Endothelial cell of hepatic sinusoid (primary cell): ENCODE results near the gene SLC12A1.
"Not testable (repeated sequence)": the region's sequence is repeated elsewhere in the genome, so short reads cannot be mapped to it uniquely, and the experiment has no call there.

Experiments
- in situ Hi-C: cut with HindIII; loops from 2 replicates; pipeline ENCODE4 v1.10.0; 2017; ENCODE audit warnings: low sequenced_read_pairs

SLC12A1 gene

DNA sequence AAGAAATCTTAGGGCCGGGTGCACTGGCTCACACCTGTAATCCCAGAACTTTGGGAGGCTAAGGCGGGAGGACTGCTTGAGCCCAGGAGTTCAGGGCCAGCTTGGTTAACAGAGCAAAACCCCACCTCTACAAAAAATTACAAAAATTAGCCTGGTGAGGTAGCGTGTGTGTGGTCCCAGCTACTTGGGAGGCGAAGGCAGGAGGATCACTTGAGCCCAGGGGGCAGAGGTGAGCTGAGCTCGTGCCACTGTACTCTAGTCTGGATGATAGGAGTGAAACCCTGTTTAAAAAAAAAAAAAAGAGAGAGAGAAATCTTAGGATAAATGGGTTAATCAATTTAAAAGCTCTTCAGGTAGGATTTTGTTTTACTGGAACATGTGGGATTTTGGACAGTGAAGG, 93.9 kb downstream of the SLC12A1 start:
- in situ Hi-C loops: no loop called here

DNA sequence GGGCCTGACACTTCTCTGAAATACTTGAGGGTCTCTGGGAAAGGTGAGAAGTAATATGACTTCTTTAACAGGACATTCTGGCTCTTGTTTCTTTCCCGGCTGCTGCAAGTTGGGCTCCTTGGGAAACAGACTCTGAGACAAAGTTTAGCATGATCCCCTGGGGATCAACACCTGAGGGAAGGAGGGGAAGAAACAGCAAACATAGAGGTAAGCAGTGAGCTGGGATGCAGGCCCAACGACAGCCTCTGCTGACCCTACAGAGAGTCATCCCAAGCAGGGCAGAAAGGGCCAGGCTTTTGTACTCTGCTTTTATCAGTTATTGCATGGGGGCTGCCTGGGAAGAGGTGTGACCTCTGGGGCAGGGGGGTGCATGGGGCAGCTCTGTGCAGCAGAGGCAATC, 98.3 kb downstream of the SLC12A1 start:
- in situ Hi-C loops: no loop called here

DNA sequence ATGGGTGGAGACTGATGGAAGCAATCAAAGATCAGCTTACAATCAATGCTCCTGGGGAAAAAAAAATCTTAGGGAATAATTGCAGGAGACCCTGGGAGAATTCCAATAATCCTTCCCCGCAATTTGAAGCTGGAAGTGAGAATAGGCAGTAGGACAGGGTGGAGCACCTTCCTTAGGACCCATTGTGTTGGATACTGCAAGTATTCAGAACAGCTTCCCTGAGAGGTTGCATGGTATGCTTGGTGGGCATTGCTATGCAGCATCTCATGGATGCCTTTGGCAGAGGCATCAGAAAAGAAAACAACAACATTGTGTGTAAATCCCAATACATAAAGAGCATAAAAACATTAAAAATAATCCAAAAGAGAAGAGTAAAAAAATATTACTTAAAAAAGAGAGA, 100.5 kb downstream of the SLC12A1 start:
- in situ Hi-C loops: no loop called here

DNA sequence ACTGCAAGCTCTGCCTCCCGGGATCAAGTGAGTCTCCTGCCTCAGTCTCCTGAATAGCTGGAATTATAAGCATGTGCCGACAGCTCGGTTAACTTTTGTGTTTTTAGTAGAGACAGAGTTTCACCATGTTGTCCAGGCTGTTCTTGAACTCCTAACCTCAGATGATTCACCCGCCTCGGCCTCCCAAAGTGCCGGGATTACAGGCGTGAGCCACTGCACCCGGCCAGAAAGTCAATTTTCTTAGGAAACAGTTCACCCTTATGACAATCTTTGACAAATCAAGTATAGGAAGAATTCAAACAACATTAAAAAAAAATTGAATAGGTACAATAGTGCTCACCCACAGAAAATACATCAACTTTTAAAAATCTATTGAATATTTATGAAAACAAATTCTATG, 101.5 kb downstream of the SLC12A1 start:
- in situ Hi-C loops: no loop called here

DNA sequence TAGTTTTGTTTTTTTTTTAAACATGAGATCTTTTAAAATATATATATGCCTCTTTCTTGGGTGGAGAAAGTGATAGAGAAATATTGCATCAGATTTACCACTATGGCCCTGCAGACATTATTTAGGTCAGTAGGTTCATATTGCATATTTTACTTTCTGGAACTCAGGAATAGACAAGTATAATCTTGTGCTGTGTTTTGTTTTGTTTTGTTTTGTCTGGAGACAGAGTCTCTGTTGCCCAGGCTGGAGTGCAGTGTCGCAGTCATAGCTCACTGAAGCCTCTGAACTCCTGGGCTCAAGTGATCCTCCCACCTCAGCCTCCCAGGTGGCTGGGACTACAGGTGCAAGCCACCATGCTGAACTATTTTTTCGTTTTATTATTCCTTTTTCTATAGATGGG, 103.6 kb downstream of the SLC12A1 start:
- in situ Hi-C loops: no loop called here

DNA sequence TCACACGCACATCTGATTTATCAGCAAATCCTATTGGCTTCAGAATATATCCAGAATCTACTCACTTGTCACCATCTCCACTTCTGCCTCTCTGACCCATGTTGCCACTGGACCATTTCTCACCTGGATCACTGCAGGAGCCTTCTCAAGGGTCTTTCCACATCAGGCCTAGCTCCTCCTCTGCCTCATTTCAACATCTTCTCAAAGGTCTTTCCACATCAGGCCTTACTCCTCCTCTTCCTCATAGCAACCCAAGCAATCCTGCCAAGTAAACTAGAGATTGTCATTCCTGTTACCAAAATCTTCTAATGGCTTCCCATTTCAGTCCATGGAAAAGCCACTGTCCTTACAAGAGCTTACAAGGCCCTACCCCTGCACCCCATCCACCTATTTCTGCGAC, 107.1 kb downstream of the SLC12A1 start:
- in situ Hi-C loops: no loop called here

DNA sequence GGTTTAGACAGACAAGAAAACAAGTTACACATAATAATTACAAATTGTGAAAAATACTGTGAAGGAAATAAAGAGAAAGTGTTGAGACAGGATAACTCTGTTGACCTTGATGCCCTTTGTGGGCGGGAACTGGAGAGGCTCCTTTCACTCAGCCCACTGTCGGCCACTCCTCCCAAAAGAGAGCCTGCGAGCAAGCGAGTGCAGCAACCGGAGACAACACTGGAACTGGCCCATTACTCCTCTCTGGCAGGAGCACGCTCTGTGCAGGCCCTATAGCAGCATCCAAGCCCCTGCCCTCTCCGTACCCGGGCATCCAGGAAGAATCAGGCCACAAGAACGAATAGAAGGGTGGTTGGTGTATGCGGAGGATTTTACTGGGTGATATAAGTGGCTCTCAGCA, 108.9 kb downstream of the SLC12A1 start:
- in situ Hi-C loops: no loop called here

DNA sequence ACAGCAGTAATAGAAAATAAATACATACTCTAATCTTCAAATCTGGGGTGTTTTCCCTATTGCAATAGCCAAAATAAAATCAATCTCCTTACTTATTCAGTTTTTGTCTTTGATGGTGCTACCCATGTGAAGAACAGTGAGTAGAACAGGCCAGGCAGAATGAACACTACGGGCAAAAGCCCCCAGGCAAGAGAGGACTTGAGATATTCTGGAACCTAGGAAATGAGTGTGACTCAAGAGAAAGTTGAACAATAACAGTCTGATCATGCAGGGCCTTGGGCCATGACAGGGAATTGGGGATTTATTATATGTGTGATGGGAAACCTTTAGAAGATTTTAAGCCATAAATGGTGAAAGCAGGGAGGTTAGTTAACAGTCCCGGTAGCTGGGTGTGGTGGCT, 111.1 kb downstream of the SLC12A1 start:
- in situ Hi-C loops: no loop called here

DNA sequence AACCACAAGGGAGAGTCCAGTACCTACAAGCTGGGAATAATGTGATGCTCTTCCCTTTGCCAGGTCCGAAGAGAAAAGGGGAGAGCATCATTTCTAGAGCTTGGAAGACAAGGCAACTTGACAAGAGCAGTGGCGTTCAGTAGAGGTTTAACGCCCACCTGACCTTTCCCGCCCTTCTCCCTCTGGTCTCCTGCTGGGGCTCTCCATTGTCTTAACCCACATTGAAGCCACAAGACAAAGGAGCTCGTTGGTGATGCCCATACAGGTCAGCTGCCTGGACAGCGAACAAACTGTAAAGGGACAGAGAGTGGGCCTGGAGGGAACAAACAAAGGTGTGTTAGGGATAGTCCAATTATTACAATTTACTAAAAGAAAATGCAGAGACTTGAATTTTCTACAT, 112.0 kb downstream of the SLC12A1 start:
- in situ Hi-C loops: no loop called here

DNA sequence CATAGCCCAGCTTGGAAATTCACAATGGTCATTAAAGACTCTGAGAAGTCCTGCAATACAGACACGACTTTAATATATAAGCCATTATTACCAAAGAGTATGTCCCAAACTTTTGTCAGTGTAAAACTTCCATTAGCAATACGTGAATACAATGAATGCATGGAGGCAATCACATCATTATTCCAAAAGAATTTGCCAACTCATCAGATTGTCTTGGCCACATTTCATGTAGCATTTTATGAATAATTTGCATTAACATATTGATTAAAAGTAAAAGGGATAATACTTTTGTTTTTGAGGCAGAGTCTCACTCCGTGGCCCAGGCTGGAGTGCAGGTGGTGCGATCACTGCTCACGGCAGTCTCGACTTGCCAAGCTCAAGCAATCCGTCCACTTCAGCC, 117.2 kb downstream of the SLC12A1 start:
- in situ Hi-C loops: no loop called here

DNA sequence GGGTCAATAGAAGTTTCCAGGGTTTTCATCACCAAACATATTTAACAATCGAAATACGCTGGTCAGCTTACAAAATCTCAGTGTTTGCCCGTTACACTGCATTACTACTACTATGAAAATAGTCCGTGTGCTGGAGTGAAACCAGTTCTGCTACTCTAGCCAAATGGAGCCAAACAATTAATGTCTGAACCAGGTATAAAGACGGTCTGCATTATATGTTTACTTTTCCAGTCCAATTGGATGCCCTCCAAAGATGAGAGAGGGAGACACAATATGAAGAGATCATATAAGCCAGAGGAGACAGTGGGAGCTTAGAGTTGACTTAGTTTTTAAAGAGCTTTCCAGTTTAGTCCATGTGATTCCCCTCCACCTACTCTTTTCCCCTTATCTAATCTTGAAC, 118.8 kb downstream of the SLC12A1 start:
- in situ Hi-C loops: no loop called here

DNA sequence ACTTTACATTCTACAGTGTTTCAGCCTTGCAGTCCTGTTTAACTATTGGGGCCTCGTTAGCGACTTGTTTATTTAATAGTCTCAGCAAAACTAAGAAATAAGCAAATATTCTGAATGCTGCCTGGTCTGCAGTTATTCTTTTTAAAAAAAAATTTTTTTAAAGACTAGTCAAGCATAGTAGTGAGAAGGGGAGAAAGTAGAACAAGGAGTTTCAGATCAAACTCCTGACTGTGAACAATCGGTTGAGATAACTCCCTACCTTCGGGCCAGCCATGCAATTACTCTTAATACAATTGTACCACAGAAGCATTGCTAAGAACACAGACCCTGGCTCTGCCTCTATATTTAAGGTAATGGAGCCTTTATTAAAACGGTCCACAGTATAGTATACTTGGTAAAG, 119.3 kb downstream of the SLC12A1 start:
- in situ Hi-C loops: no loop called here

DNA sequence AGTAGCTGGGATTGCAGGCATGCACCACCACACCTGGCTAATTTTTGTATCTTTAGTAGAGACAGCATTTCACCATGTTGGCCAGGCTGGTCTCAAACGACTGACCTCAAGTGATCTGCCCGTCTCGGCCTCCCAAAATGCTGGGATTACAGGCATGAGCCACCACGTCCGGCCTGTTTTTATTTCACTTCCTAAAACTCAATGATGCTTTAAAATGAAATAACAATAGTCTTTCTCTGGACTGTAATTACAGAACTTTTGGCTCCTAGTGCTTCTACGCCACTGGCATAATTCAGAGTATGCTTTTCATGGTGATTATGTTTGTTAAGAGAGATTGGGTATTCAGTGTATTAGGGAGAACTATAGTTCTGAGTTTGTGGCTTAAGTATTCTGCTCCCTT, 120.1 kb downstream of the SLC12A1 start:
- in situ Hi-C loops: not testable (repeated sequence)

DNA sequence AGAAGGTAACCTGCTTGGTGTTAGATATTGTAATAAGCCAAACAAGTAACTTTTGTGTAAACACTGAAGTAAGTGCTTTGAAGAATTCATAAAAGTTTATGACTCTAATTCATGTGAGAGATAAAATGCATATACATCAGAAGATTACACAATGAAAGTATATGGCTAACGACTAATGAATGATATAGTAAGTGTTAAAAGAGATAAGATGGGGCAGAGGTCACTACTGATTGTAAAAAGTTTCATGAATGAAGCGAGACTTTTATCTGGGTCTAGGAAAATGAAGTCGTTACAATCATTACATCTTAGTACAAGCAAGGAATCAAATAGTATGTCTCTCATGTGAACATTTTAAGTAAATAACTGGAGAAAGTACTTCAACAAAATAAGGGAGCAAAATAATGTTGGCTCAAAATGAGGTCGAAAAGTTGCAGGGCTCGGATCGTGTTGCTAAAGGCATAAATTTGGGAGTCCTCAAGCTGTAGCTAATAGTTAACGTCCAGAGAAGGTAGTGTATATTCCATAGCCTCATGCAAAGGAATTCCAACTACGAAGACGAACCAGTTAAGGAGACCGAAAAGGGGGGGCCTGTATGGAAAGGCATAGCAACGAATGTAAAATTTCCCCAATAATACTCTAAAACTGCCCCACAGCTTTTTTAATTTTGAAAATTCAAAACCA, 124.1 kb downstream of the SLC12A1 start:
- in situ Hi-C loops: no loop called here

DNA sequence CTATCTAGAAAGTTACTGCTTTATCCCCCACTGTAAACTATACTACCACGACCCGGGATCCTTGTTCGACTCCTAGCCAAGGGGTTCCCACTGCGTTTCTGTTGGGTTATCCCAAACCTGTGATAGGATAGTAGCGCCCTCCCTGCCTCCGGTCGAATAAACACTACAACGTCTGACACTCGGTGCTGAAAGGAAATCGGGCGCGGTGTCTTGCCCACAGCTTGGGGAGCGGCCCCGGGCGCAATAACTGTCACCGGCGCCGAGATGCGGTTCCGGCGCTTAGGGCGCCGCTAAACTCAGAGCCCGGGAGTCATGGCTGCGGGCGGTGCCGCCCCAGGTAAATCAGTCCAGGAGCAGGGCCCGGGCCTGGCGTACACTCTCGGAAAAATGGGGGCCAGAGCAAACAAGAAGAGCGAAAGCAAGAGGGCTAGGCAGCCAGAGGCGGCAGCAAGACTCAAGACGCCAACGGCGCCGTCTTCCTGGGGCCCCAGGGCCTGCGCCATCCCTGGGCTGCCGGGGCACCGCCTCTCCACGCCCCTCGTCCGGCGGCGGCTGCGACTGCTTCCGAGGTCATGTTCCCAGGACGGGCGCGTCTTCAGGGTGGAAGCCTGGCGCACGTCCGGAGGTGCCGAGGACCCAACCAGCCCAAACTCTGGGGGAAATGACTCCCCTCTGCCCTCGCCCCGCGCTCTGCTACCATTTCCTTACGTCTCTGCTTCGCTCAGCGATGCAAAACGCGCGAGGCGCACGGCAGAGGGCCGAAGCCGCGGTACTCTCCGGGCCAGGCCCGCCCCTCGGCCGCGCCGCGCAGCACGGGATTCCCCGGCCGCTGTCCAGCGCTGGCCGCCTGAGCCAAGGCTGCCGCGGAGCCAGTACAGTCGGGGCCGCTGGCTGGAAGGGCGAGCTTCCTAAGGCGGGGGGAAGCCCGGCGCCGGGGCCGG, 125.0 kb downstream of the SLC12A1 start, which contains the start of gene DUT:
TSS of gene DUT (plus strand) at position 575 of the 941 bp plus-strand sequence. CDS start at position 662, 87 bp downstream.
- in situ Hi-C loops: no loop called here

DNA sequence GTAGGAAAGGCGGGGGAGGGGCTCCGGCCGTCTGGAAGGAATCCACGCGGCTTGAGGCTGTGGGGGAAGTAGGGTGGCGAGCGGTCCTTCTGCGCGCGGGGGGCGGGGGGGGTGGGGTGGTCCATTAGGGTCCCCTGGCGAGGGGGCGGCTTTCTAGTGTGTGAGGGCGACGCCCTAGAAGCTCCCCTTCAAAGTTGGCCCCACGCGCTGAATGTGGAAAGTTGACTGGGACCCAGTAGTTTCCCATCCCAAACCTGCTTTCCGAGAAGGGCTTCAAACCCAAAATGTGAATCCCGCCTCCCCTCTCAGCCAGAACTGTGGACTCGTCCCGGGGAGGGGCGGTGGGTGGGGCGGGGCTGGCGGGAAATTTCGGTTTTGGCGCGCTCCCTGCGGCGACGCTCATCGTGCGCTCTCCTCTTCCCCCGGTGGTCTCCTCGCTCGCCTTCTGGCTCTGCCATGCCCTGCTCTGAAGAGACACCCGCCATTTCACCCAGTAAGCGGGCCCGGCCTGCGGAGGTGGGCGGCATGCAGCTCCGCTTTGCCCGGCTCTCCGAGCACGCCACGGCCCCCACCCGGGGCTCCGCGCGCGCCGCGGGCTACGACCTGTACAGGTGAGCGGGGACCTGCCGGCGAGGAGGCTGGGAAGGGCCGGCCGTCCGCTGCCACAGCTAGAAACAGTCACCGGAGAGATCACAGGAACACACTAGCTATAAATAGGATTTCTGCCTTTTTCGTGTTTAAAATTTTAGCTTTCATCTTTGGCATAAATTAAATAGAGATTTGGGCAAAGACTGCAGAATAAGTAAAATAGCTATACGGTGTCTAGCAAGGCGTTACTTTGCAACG, 125.9 kb downstream of the SLC12A1 start:
- in situ Hi-C loops: no loop called here

DNA sequence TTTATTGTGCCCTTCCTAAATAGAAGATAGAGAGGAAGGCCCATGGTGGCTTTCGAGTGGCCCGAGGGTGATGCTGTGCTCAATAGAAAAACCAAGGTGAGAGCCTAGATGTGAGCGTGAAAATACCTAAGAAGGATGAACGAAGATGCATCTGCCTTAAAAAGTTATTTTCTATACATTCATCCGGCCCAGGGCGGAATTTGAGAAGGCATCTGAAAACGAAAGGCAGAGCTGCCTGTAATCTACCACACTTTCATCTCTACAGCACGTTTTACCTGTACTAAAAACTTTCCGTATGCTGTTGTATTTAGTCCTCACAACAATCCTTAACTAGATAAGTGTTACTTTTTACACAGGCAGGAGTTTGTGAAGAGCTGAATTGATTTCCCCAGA, 126.5 kb downstream of the SLC12A1 start:
- in situ Hi-C loops: no loop called here

DNA sequence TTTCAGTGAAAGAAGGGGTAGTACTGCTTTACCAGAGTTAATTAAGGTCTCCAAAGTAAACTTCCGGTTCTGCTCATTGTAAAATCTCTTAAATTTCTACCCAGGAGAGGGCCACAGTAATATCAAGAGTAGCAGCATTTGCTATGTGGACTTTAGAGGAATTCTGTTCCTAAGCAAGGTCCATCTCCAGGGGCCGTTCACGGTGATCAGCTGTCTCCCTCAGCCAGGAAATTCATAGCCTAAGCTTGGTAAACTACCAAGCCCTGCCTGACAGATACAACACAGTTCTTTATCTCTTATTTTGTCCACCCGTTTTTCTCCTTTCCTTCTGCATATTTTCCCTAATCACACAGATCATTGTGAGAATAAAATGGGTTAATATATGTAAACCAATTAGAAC, 127.4 kb downstream of the SLC12A1 start:
- in situ Hi-C loops: no loop called here

DNA sequence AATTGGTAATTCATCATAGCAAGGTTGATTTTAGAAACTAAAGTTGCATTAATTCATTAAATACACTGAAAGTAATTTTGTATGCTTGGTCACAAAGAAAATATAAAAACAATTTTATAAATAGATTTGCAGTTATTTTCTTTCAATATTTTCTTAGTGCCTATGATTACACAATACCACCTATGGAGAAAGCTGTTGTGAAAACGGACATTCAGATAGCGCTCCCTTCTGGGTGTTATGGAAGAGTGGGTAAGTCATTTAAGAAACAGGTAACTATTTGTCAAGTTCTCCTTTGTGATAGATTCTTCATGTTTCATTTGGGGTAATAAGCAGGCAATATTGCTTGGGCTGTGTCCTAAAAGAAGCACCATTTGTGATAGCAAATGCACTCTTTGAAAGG, 128.2 kb downstream of the SLC12A1 start:
- in situ Hi-C loops: no loop called here

DNA sequence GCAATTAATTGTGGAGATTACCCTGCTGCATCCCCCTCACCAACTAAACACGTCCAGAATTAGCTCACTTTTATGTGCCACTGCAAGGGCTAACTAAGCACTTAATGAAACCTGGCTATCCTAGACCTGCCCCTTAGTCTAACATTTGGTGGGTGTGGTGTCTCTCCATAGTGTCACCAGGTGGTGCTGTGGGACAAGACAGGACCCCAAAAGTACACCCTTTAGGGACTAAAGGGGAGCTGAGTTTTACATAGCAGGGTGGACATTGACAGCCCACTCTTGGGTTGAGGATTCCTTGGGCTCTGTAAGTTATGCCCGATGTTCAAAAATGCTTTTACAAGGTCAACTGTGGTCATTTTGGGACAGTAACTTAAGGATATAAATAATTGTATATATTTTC, 130.8 kb downstream of the SLC12A1 start:
- in situ Hi-C loops: no loop called here

DNA sequence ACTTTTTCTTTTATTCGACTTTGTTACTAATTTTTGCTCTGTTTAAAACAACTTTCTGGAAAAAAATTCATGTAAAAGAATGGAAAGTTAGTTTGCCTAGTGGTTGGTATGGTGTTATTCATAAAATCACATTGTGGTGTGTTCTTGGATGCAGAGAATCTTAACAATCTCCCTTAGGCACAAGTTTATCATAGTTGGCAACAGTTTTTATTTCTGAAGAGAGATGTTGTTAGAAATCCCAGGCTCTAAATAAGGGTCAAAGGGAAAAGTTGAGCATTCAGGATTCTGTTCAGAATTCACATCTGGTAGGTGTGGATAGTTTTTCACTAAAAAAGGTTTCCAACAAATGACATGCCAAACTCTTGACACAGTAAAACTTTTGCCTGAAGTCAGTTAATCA, 131.5 kb downstream of the SLC12A1 start:
- in situ Hi-C loops: no loop called here
